ENCODE data around the gene COG8.

COG8 gene

GRCh38 chr16:69348222-69348621 lies 8.9 kb upstream of the COG8 start:
- TF ChIP-seq CTCF (IDR thresholded peaks at IDR 0.05) (no peak), ZFX (IDR thresholded peaks at IDR 0.05; ENCODE audit: borderline replicate concordance) (no peak)
- 0 out of 2 replicates have a peak overlapping the region, but pooled peaks have one; percentile 5 for H3K27ac ChIP-seq

- TF ChIP-seq CTCF (IDR thresholded peaks at IDR 0.05) (no peak), ZFX (IDR thresholded peaks at IDR 0.05; ENCODE audit: borderline replicate concordance) (no peak)
- H3K27ac ChIP-seq, result no peak overlapping the region
Measured at GRCh38 chr16:69346683-69347082, 7.3 kb upstream of the COG8 start.

GRCh38 chr16:69345923-69346322 lies 6.6 kb upstream of the COG8 start:
- H3K27ac ChIP-seq, result no peak overlapping the region; the same call in 1 of the 2 replicates
- TF ChIP-seq ZFX (IDR thresholded peaks at IDR 0.05; ENCODE audit: borderline replicate concordance) (no peak), CTCF (IDR thresholded peaks at IDR 0.05) (no peak)

- H3K27ac ChIP-seq, result no peak overlapping the region
- TF ChIP-seq ZFX (IDR thresholded peaks at IDR 0.05; ENCODE audit: borderline replicate concordance), result no peak
- TF ChIP-seq CTCF (IDR thresholded peaks at IDR 0.05), result no peak
Measured at GRCh38 chr16:69344171-69344570, 4.8 kb upstream of the COG8 start.

- peak overlapping the region; percentile 88 for H3K27ac ChIP-seq
- TF ChIP-seq CTCF (IDR thresholded peaks at IDR 0.05) (no peak), ZFX (IDR thresholded peaks at IDR 0.05; ENCODE audit: borderline replicate concordance) (no peak)
Measured at GRCh38 chr16:69340095-69340644, 806 bp upstream of the COG8 start.

- peak overlapping the region; percentile 88 for H3K27ac ChIP-seq
- TF ChIP-seq CTCF (IDR thresholded peaks at IDR 0.05) (no peak), ZFX (IDR thresholded peaks at IDR 0.05; ENCODE audit: borderline replicate concordance) (no peak)
Measured at GRCh38 chr16:69338557-69339288, 641 bp downstream of the COG8 start.

- H3K27ac ChIP-seq, result no peak overlapping the region
Measured at GRCh38 chr16:69334696-69335095, 4.7 kb downstream of the COG8 start.

More at GRCh38 chr16:69334696-69335095, 4.7 kb downstream of the COG8 start:
- TF ChIP-seq ZFX (IDR thresholded peaks at IDR 0.05; ENCODE audit: borderline replicate concordance), result no peak
- no peak for TF ChIP-seq CTCF (IDR thresholded peaks at IDR 0.05)
